NCI-H1436 (cell line): ENCODE measurements around the gene MLLT1.

Source experiments
- DNase-seq: peaks from one replicate; lab custom pipeline; 2025; lab: John Stamatoyannopoulos, UW

MLLT1 gene

DNA sequence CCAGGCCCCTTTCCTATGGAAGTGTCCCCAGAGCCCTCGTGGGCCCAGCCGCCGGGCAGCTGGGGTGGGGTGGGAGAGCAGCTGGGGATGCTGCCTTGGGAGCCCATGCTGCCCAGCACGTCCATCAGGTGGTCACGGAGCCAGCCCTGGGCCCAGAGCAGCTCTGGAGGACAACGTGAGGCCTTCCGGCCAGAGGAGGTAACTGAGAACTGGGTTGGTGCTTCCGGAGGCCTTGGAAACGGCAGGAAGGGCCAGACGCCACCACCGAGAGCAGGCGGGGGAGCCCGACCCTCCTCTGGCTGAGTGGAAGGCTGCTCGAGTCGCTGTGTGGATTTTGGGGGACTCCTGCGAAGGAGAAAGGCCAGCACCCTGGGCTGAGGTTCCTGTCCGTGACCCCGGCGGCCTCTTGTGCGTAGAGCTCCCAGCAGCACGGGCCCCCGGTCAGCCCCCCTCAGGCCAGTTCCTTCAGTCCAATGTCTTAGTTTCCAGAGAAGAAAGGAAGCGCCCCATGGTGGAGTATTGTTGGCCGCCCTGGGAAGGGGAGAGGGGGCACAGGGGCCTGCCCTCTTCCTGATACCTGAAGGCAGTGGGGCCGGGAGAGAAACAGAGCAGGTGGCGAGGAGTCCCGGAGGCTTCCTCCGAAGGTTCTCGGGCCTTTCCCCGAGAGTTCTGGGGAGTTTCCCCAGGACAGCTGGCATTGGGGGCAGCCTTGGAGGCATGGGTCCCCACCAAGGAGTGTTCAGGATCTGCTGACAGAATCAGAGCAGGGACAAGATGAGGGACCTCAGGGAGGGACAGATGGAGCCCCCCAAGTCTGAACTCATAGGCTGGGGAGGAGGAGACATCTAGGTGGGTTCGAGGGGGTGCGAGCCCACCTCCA, 68.8 kb downstream of the MLLT1 start:
- no peak for DNase-seq

DNA sequence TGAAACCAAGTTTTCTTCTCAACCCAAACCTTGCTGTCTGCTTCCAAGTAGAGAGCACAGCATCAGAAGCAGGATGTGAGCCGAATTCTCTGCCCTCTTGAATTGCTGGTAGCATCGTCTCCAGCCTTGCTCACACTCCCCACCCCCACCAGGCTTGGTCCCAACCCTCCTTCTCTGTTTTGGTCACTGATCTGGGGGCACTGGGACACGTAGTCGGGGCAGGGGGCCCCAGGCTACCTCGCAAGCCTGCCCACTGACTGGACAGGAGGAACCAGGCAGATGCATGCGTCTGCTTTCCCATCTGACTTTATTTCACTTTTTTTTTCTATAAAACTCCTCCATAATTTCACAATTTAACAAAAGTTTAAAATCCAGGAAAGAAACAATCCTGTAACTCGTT, 69.7 kb downstream of the MLLT1 start:
- DNase-seq: no peak

- no peak for DNase-seq
These were observed 70.1 kb downstream of the MLLT1 start for GRCh38 chr19:6209680-6210079.

GRCh38 chr19:6209233-6209632, 70.5 kb downstream of the MLLT1 start:
- DNase-seq: no peak

DNA sequence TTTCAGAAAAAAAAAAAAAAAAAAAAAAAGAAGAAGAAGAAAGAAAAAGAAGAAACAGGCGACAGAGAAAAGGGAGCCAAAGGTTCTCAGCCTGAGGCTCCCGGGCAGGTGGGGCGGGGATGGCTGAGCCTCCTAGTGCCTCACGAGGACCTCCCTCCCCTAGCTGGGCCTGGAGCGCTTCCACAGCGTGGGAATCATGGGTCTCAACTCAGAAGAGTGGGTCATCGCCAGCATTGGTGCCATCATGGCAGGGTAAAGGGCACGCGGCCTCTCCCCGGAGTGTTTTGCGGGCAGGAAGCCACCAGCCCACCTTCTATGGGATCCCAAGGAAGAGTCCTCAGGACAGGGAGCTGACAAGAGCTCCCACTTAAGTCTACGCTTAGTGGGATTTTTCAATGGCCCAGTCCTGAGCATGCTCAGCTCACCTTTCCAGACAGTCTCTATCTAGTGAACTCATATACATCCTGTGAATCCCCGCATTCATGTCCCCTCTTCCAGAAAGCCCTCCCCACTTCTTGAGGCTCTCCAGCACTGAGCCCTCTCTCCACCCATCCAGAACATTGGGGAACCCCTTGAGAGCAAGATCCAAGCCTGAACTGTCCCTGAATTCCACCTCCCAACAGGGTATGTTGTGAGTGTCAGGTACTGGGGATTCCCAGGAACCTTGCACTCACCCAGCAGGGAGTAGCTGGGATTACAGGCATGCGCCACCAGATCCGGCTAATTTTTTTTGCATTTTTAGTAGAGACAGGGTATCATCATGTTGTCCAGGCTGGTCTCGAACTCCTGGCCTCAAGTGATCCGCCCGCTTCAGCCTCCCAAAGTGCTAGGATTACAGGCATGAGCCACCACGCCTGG, 74.7 kb downstream of the MLLT1 start:
- no peak for DNase-seq

- no peak for DNase-seq
These were observed 75.6 kb downstream of the MLLT1 start for GRCh38 chr19:6204212-6204611.

DNA sequence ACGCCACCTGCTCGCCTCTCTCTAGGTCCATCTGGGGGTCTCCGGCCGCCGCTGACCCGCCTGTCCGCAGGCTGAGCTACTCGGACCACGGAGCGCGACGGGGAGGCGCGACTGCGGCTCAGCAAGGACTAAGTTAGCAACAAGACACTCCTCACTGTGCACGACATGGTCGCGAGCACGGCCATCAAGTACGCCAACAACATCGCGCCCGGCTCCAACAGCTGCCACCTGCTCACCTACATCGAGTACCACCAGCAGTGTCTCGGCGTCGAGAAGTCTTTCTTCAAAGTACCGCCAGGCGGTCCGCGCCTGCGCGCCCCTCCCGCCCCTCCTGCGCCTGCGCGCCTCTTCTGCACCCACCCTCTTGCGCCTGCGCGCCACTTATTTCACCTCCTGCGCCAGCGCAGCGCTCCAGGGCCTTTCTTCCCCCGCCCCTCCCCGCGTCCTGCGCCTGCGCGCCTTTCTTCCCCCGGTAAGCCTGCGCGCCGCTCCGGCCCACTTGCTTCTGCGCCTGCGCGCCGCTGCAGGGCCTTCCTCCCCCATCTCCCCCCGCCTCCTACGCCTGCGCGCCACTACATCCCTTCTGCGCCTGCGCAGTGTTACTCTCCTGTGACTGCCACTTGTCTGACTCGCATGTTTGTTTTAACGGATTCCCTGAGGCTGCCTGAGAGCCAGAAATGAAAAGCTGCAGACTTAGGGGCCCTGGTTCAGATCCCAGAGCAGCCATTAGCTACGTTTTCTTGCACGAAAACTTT, 80.4 kb downstream of the MLLT1 start:
- DNase-seq: peak; percentile 98

GRCh38 chr19:6198896-6199239, 80.9 kb downstream of the MLLT1 start:
- no peak for DNase-seq

GRCh38 chr19:6196361-6196760, 83.4 kb downstream of the MLLT1 start:
- no peak for DNase-seq

- no peak for DNase-seq
These were observed 91.0 kb downstream of the MLLT1 start for GRCh38 chr19:6188811-6189210.

GRCh38 chr19:6187374-6187773, 92.4 kb downstream of the MLLT1 start:
- no peak for DNase-seq

GRCh38 chr19:6185835-6186834, 93.6 kb downstream of the MLLT1 start:
- DNase-seq: no peak

DNA sequence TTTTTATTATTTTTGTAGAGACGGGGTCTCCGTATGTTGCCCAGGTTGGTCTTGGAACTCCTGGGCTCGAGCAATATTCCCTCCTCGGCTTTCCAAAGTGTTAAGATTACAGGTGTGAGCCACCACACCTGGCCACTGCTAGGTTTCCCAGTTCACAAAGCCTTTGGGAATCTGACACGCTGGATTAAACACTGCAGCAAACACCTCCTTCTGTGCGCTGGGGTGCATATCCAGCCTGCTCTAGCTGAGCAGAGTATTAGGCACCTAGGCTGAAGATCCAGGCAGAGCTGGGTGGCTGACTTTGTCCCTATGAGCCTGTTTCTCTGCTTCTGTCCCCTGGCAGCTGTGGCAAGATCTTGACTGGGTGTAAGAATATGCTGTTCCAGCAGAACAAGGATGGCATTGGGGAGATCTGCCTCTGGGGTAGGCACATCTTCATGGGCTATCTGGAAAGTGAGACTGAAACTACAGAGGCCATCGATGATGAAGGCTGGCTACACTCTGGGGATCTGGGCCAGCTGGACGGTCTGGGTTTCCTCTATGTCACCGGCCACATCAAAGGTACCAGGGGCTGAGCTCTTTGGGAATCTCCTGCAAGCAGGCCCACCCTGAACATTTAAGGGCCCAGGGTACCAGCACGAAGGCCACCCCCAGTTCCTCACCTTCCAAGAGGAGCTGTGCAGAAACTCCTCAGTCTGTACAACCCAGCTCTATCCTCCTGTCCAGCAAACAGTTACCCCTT, 94.5 kb downstream of the MLLT1 start:
- DNase-seq: no peak

GRCh38 chr19:6181119-6181518, 98.7 kb downstream of the MLLT1 start:
- DNase-seq: no peak

GRCh38 chr19:6173190-6173589, 106.6 kb downstream of the MLLT1 start:
- DNase-seq: no peak

GRCh38 chr19:6172074-6172863, 107.5 kb downstream of the MLLT1 start:
- no peak for DNase-seq

GRCh38 chr19:6167115-6167514, 112.7 kb downstream of the MLLT1 start:
- no peak for DNase-seq

GRCh38 chr19:6164906-6165531, 114.8 kb downstream of the MLLT1 start:
- DNase-seq: no peak

DNA sequence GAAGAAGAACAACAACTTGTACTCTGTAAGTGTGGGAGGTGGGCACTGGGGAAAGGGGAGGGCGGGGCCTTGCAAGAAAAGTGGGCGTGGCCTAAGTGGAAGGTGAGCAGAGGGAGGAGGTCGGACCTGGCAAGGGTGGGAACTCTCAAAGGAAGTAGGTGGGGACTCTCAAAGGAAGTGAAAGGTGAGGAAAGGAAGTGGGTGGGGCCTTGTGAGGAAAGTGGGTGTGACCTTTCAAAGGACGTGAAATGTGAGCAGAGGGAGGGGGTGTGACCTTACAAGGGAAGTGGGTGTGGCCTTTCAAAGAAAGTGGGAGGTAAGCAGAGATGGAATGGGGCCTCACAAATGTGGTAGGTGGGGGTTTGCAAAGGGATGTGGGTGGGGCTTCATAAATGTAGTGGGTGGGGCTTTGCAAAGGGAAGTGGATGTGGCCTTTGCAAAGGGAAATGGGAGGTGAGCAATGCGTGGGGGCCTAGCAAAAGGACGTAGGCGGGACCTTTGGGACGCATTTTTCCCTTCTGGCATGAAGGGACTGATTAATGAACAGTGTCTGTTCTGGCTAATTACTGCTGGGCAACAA, 118.4 kb downstream of the MLLT1 start:
- peak; percentile 20 for DNase-seq
